ENCODE measurements around the gene RAD51B.
"Not testable (repeated sequence)": the region's sequence is repeated elsewhere in the genome, so short reads cannot be mapped to it uniquely, and the experiment has no call there.

GRCh38 chr14:67818476-67818875, 1.1 kb upstream of the RAD51B start:
- TF ChIP-seq POLR2AphosphoS5 (IDR thresholded peaks at IDR 0.05; ENCODE audit: low read depth); CTCF (IDR thresholded peaks at IDR 0.05; ENCODE audit: insufficient read depth, low read length): not testable (repeated sequence)

All from HL-60 (cell line).